Activated CD8-positive, alpha-beta memory T cell treated with anti-CD3 and anti-CD28 coated beads for 24 hours (primary cell): ENCODE data around the gene GJA1.

Experiments used
- DNase-seq: peaks from one replicate; pipeline ENCODE4 v3.0.0-alpha.2; 2020

Gene GJA1

GRCh38 chr6:121492536-121492935, 57.1 kb downstream of the GJA1 start:
- DNase-seq, result no peak

- no peak for DNase-seq
Measured at GRCh38 chr6:121497970-121498375, 62.5 kb downstream of the GJA1 start.

GRCh38 chr6:121498481-121499276, 63.2 kb downstream of the GJA1 start:
- DNase-seq, result no peak
